HCT116 (cell line): ENCODE data around the gene CXCL10. TPM values are rescaled to one million over a fixed set of nuclear protein-coding genes. Genes with fewer than 3 reads are reported as not detected.

Source experiments
- ATAC-seq: fragments of 200-7000 bp; cut with Tn5 transposase; 2 replicates; pipeline ENCODE4 v1.9.1; 2020; ENCODE audit warnings: mild to moderate bottlenecking, moderate library complexity
- BruUV-seq: library from RNA; stranded (reverse); fragments of 400-500 nt; replicated peaks from 2 replicates; lab custom pipeline; 2021; lab: Mats Ljungman, UMichigan
- CTCF ChIA-PET: fragments of 300-600 bp; sonication (Branson Sonifier 250); formaldehyde crosslinking; loops from one replicate; lab custom pipeline; 2021; ENCODE audit warnings: antibody characterized with exemption; lab: Charles Lee
- POLR2A ChIA-PET: fragments of 300-600, 350-600 bp; sonication (Branson Sonifier 250); formaldehyde crosslinking; loops from one replicate; lab custom pipeline; 2021; ENCODE audit warnings: antibody characterized with exemption; lab: Charles Lee
- RAD21 ChIA-PET, 2 experiments: fragments of 300-600 bp; sonication (Branson Sonifier 250); formaldehyde crosslinking; loops; one replicate each; lab custom pipeline; 2023; ENCODE audit warnings: low total read pairs in 2 of 2; ENCODE audit not compliant: uncharacterized antibody in 2 of 2, unreplicated experiment in 2 of 2, low non-redundant PET in 1 of 2; lab: Charles Lee
- DNase-seq: peaks from one replicate; pipeline ENCODE4 v3.0.0-alpha.2; 2010; ENCODE audit warnings: low read depth, low spot score
- H2AFZ ChIP-seq: fragments of 200-600 bp; shearing (Covaris generic), sonication (generic); 2 replicates; pipeline ENCODE4 v1.6.1; 2017; ENCODE audit warnings: low read depth, mixed run types, mixed read lengths, antibody characterized with exemption, low read length; ENCODE audit not compliant: poor library complexity, severe bottlenecking
- H3K27ac ChIP-seq: 2 replicates; pipeline ENCODE4 v1.5.1; 2012; ENCODE audit warnings: low read depth, low read length
- H3K27me3 ChIP-seq: fragments of 200-600 bp; sonication (generic); 2 replicates; pipeline ENCODE4 v1.6.1; 2016; ENCODE audit warnings: mixed run types, low read length, mixed read lengths; ENCODE audit not compliant: insufficient read depth
- H3K36me3 ChIP-seq, 2 experiments: fragments of 200-500 bp in 1 of 2; fragments of 200-600 bp in 1 of 2; sonication (Bioruptor generic) in 1 of 2; sonication (generic) in 1 of 2; 2 replicates each; pipeline versions ENCODE4 v1.5.1 to v1.6.1; 2014 to 2016; ENCODE audit warnings: low read length in 2 of 2, inconsistent platforms in 1 of 2, mixed read lengths in 1 of 2, mixed run types in 1 of 2; ENCODE audit not compliant: insufficient read depth in 2 of 2, control insufficient read depth in 1 of 2
- H3K4me1 ChIP-seq, 2 experiments: fragments of 200-600 bp in 1 of 2; sonication (generic) in 1 of 2; 2 replicates each; pipeline versions ENCODE4 v1.5.1 to v1.6.1; 2012 to 2017; ENCODE audit warnings: low read length in 2 of 2, inconsistent platforms in 1 of 2, mild to moderate bottlenecking in 1 of 2, mixed read lengths in 1 of 2, mixed run types in 1 of 2, moderate library complexity in 1 of 2; ENCODE audit not compliant: insufficient read depth in 2 of 2, control insufficient read depth in 1 of 2
- H3K4me2 ChIP-seq: fragments of 200-600 bp; sonication (generic); 2 replicates; pipeline ENCODE4 v1.6.1; 2017; ENCODE audit warnings: mixed run types, low read length, mixed read lengths
- H3K4me3 ChIP-seq, 2 experiments: fragments of 200-600 bp in 1 of 2; sonication (generic) in 1 of 2; replicated peaks in 1 of 2; 2 replicates each; pipeline ENCODE4 v1.5.1; 2011 to 2016; ENCODE audit warnings: low read length in 2 of 2, control low read depth in 1 of 2, low read depth in 1 of 2, mild to moderate bottlenecking in 1 of 2, mixed read lengths in 1 of 2, mixed run types in 1 of 2
- H3K79me2 ChIP-seq: fragments of 200-600 bp; sonication (generic); 2 replicates; pipeline ENCODE4 v1.6.1; 2017; ENCODE audit warnings: mild to moderate bottlenecking, mixed run types, low read length, moderate library complexity, mixed read lengths; ENCODE audit not compliant: insufficient read depth
- H3K9ac ChIP-seq: fragments of 200-600 bp; sonication (generic); 2 replicates; pipeline ENCODE4 v1.6.1; 2016; ENCODE audit warnings: low read length, mixed read lengths
- H3K9me2 ChIP-seq: fragments of 200-600 bp; sonication (generic), shearing (Covaris generic); 2 replicates; pipeline ENCODE4 v1.6.1; 2017; ENCODE audit warnings: mixed run types, mild to moderate bottlenecking, moderate library complexity; ENCODE audit not compliant: insufficient read depth
- H3K9me3 ChIP-seq, 2 experiments: fragments of 200-500 bp in 1 of 2; fragments of 200-600 bp in 1 of 2; sonication (Bioruptor generic) in 1 of 2; sonication (generic) in 1 of 2; 2 replicates each; pipeline ENCODE4 v1.6.1; 2014 to 2017; ENCODE audit warnings: low read length in 2 of 2, mixed read lengths in 2 of 2, inconsistent platforms in 1 of 2, low read depth in 1 of 2, mild to moderate bottlenecking in 1 of 2, mixed run types in 1 of 2, moderate library complexity in 1 of 2; ENCODE audit not compliant: control insufficient read depth in 1 of 2, insufficient read depth in 1 of 2
- H4K20me1 ChIP-seq: fragments of 200-600 bp; sonication (generic), shearing (Covaris generic); 2 replicates; pipeline ENCODE4 v1.6.1; 2017; ENCODE audit warnings: mixed run types, mild to moderate bottlenecking, moderate library complexity; ENCODE audit not compliant: insufficient read depth
- CBX3 ChIP-seq: IDR thresholded peaks from 2 replicates; pipeline ENCODE4 v1.6.1; 2012; ENCODE audit warnings: low read depth
- CEBPB ChIP-seq: IDR thresholded peaks from 2 replicates; pipeline ENCODE4 v1.6.1; 2012; ENCODE audit warnings: low read depth
- FOSL1 ChIP-seq: IDR thresholded peaks from 2 replicates; pipeline ENCODE4 v1.6.1; 2012; ENCODE audit warnings: low read depth
- SIN3A ChIP-seq: IDR thresholded peaks from 2 replicates; pipeline ENCODE4 v1.6.1; 2012; ENCODE audit warnings: low read depth
- TCF7L2 ChIP-seq: IDR thresholded peaks from 2 replicates; pipeline ENCODE4 v1.7.0; 2011; ENCODE audit warnings: borderline replicate concordance, inconsistent platforms; ENCODE audit not compliant: insufficient read depth, insufficient read length; ENCODE audit errors: extremely low read depth
- intact Hi-C: fragments of 100-400 bp; cut with micrococcal nuclease; formaldehyde crosslinking; loops from 2 replicates; pipeline ENCODE4 v1.10.0; 2022
- total RNA-seq: library from RNA; stranded (reverse); gene quantifications from one replicate; pipeline ENCODE4 v1.2.1, GENCODE V29; 2021; ENCODE audit not compliant: unreplicated experiment

Gene CXCL10
- total RNA-seq, 1 experiment from 2014 or later = not detected

DNA sequence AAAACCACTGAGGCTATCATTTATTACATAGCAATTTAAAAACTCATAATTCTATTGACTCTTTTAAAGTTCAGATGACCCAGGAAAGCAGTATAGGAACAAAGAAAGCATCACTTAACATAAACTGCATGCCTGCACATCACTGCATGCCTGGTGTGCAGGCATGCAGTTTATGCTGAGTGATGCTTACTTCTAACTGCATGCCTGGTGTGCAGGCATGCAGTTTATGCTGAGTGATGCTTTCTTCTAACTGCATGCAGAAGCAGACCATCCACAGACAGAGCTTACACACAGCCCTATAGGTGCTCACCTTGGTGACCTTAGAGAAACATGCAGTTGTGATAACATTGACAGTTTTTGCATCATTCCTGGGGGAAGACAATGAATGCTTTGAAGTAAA lies 49.5 kb downstream of the CXCL10 start:
- H4K20me1 ChIP-seq = no peaks in the 10 kb centered on the region
- H3K79me2 ChIP-seq = peaks cover 5% of the 10 kb centered on the region; the same call in 1 of the 2 replicates
- H3K4me3 ChIP-seq = no peak overlapping the region
- no peak overlapping the region for H3K4me2 ChIP-seq
- no peak for DNase-seq
- no TSS peak for BruUV-seq
- H3K4me1 ChIP-seq = no peaks in the 10 kb centered on the region
- H3K27ac ChIP-seq = no peak overlapping the region
- no peak overlapping the region for H2AFZ ChIP-seq
- H3K27me3 ChIP-seq = no peaks in the 10 kb centered on the region
- ChIA-PET POLR2A (no interaction called here), RAD21 (no interaction called here), CTCF (no interaction called here)
- no peaks in the 10 kb centered on the region for H3K9me3 ChIP-seq
- H3K36me3 ChIP-seq = peaks cover 76 to 78% of the 10 kb centered on the region in 2 experiments; a peak in 3 of 4 replicates
- no peak overlapping the region for H3K9ac ChIP-seq
- ATAC-seq = no peak
- intact Hi-C loops = no loop called here
- TF ChIP-seq CBX3 = no peak
- TF ChIP-seq FOSL1 = no peak
- no peak for TF ChIP-seq CEBPB
- no peak for TF ChIP-seq SIN3A
- TF ChIP-seq TCF7L2 = no peak
- no peaks in the 10 kb centered on the region for H3K9me2 ChIP-seq

Other genes starting within 250 kb of the CXCL10 start
- gene PPEF2, start 121.0 kb downstream of the CXCL10 start, total RNA-seq = not detected
- 17.0 TPM for gene NAAA, start 82.5 kb downstream of the CXCL10 start, total RNA-seq
- gene SDAD1, start 32.6 kb downstream of the CXCL10 start, total RNA-seq = 61.7 TPM
- gene CXCL9, start 16.0 kb downstream of the CXCL10 start, total RNA-seq = not detected
- gene CXCL11, start 12.6 kb upstream of the CXCL10 start, total RNA-seq = not detected
- gene ART3, start 51.2 kb upstream of the CXCL10 start, total RNA-seq = not detected
- gene NUP54, start 124.9 kb upstream of the CXCL10 start, total RNA-seq = 53.9 TPM
- 51.3 TPM for gene SCARB2, start 190.3 kb upstream of the CXCL10 start, total RNA-seq
- 0.91 TPM for gene FAM47E, start 228.2 kb upstream of the CXCL10 start, total RNA-seq